Measurements from ENCODE around the gene KCNN4. TPM values are rescaled to one million over a fixed set of nuclear protein-coding genes. Genes with fewer than 3 reads are reported as not detected.

KCNN4 gene
- total and polyA plus RNA-seq, 10 of the 15 experiments (the other 5 are each of a cell fraction or from before 2014, with no cell fraction given) = 1.4 to 112 (median 77.9) TPM

GRCh38 chr19:43743059-43743458 lies 37.7 kb downstream of the KCNN4 start (continued):
- TF ChIP-seq CUX1 (IDR thresholded peaks at IDR 0.05; ENCODE audit: insufficient replicate concordance, low read depth, low read length) = no peak
- no peak for TF ChIP-seq KDM1A (IDR thresholded peaks at IDR 0.05; ENCODE audit: borderline replicate concordance)
- TF ChIP-seq MTA3 (IDR thresholded peaks at IDR 0.05; ENCODE audit: borderline replicate concordance, low read length) = no peak
- TF ChIP-seq FOS (IDR thresholded peaks at IDR 0.05; ENCODE audit: borderline replicate concordance, extremely low read depth, insufficient read length) = no peak
- TF ChIP-seq ELK1 (IDR thresholded peaks at IDR 0.05; ENCODE audit: low read depth, low read length) = no peak
- TF ChIP-seq MEF2B (IDR thresholded peaks at IDR 0.05; ENCODE audit: partially characterized antibody, poor library complexity, severe bottlenecking) = no peak
- TF ChIP-seq BCLAF1 (IDR thresholded peaks at IDR 0.05) = no peak
- TF ChIP-seq ZNF207 (IDR thresholded peaks at IDR 0.05; ENCODE audit: borderline replicate concordance) = no peak
- TF ChIP-seq SKIL (IDR thresholded peaks at IDR 0.05; ENCODE audit: low read depth, poor library complexity, severe bottlenecking) = no peak
